Ovary (tissue), 3 donors: Measurements from ENCODE around the gene RPLP2.

Experiments used
- CTCF ChIP-seq, 3 donors: fragments of 450-650 bp in 2 of 3; fragments of 200-600 bp in 1 of 3; IDR thresholded peaks; one replicate each; pipeline versions ENCODE4 v1.5.1 to v1.8.0; 2016 to 2022; ENCODE audit warnings: antibody characterized with exemption in 3 of 3, mild to moderate bottlenecking in 1 of 3
- POLR2A ChIP-seq: fragments of 450-650 bp; IDR thresholded peaks from one replicate; pipeline ENCODE4 v1.6.1; 2017; ENCODE audit warnings: antibody characterized with exemption, mild to moderate bottlenecking, moderate library complexity
- donor health status: DM: no; HTN: no; CAD: no.

- no peak for TF ChIP-seq CTCF (IDR thresholded peaks at IDR 0.05)
- TF ChIP-seq POLR2A: no peak
Observed at GRCh38 chr11:861105-861479, 51.3 kb downstream of the RPLP2 start.
